Lower leg skin (tissue), 3 donors: ENCODE measurements around the gene DPP10.

Experiments used
- CTCF ChIP-seq, 3 donors: fragments of 450-650 bp; IDR thresholded peaks; one replicate each; pipeline ENCODE4 v1.5.1; 2016; ENCODE audit warnings: antibody characterized with exemption in 3 of 3, mild to moderate bottlenecking in 3 of 3, moderate library complexity in 2 of 3
- POLR2A ChIP-seq, 2 donors: fragments of 450-650 bp; IDR thresholded peaks; one replicate each; pipeline ENCODE4 v1.6.1; 2016 to 2017; ENCODE audit warnings: antibody characterized with exemption in 2 of 2, mild to moderate bottlenecking in 1 of 2, moderate library complexity in 1 of 2

GRCh38 chr2:115161771-115162493 is 719.5 kb downstream of the DPP10 start:
- TF ChIP-seq POLR2A (IDR thresholded peaks at IDR 0.05) (no peak), CTCF (IDR thresholded peaks at IDR 0.05) (no peak)
